ENCODE measurements around the gene CTDP1. TPM values are rescaled to one million over a fixed set of nuclear protein-coding genes. Genes with fewer than 3 reads are reported as not detected.
"Not testable (repeated sequence)": the region's sequence is repeated elsewhere in the genome, so short reads cannot be mapped to it uniquely, and the experiment has no call there.

CTDP1 gene
- total and polyA plus RNA-seq, 2 experiments from 2014 or later = 23.3 to 30.2 TPM

DNA sequence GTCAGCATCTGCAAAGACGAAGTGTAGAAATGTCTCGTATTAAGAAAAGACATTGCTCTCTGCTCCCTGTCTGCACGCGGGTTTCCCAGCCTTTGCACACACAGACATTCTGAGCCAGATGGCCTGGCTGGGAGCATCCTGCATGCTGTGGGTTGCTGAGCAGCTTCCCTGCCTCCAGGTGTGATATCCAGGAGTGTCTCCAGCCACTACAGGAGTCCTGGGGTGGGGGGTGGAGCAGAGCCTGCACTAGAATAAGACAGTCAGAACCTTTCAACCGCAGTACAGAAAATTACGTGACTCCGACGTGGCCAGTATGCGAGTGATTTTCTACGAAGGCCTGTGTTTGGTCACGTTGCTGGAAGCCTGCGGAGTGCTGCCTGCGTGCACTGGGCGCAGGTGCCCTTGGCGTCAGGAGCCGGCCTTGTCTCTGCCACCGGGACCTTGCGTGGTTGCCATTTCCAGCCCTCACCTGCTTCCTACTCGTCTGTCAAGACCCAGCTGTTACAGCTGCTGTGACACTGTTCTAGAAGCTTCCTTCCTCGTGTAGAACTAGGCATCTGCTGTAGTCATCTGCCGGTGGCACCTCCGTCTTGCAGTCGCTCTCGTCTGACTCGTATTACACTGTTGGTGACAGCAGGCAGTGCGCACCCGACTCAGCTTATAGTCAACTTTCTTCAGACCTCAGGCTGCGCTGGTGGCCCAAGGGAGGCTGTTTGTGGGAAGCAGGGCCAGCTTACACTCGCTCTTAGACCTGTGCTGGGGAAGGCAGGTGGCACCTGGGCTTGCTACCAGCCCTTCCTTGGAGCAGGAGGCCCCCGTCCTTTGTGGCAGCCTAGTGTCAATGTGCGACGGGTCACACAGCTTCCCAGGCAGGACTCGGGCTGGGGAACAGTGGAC lies 11.2 kb downstream of the CTDP1 start:
- no peak overlapping the region for H3K4me3 ChIP-seq
- no peaks in the 10 kb centered on the region for H3K27me3 ChIP-seq
- no peaks in the 10 kb centered on the region for H3K9me3 ChIP-seq (ENCODE audit: low read depth)
- TF ChIP-seq, protein P1, sequence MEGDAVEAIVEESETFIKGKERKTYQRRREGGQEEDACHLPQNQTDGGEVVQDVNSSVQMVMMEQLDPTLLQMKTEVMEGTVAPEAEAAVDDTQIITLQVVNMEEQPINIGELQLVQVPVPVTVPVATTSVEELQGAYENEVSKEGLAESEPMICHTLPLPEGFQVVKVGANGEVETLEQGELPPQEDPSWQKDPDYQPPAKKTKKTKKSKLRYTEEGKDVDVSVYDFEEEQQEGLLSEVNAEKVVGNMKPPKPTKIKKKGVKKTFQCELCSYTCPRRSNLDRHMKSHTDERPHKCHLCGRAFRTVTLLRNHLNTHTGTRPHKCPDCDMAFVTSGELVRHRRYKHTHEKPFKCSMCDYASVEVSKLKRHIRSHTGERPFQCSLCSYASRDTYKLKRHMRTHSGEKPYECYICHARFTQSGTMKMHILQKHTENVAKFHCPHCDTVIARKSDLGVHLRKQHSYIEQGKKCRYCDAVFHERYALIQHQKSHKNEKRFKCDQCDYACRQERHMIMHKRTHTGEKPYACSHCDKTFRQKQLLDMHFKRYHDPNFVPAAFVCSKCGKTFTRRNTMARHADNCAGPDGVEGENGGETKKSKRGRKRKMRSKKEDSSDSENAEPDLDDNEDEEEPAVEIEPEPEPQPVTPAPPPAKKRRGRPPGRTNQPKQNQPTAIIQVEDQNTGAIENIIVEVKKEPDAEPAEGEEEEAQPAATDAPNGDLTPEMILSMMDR (IDR thresholded peaks at IDR 0.05; ENCODE audit: low read depth, low read length) = no peak
- no peak for DNase-seq (ENCODE audit: low read depth in 1 of 2, low spot score in 1 of 2)
- H3K36me3 ChIP-seq = peaks cover 3% of the 10 kb centered on the region
- no peaks in the 10 kb centered on the region for H3K4me1 ChIP-seq (ENCODE audit: low read depth)
- no peak overlapping the region for H3K27ac ChIP-seq

- Histone ChIP-seq H3K27me3 (no peaks in the 10 kb centered on the region), H3K36me3 (peaks cover 6% of the 10 kb centered on the region), H3K9me3 (ENCODE audit: low read depth) (no peaks in the 10 kb centered on the region), H3K4me3 (no peak overlapping the region), H3K4me1 (ENCODE audit: low read depth) (no peaks in the 10 kb centered on the region), H3K27ac (no peak overlapping the region)
- DNase-seq (ENCODE audit: low read depth in 1 of 2, low spot score in 1 of 2) = no peak
- TF ChIP-seq, protein P1 (IDR thresholded peaks at IDR 0.05; ENCODE audit: low read depth, low read length) = no peak
These were observed 12.5 kb downstream of the CTDP1 start for GRCh38 chr18:79692056-79692455.

GRCh38 chr18:79692886-79693285 lies 13.3 kb downstream of the CTDP1 start:
- Histone ChIP-seq H3K4me3 (no peak overlapping the region), H3K36me3 (peaks cover 9% of the 10 kb centered on the region), H3K27me3 (no peaks in the 10 kb centered on the region), H3K4me1 (ENCODE audit: low read depth) (no peaks in the 10 kb centered on the region), H3K9me3 (ENCODE audit: low read depth) (no peaks in the 10 kb centered on the region), H3K27ac (no peak overlapping the region)
- TF ChIP-seq, protein P1 (IDR thresholded peaks at IDR 0.05; ENCODE audit: low read depth, low read length) = no peak
- DNase-seq (ENCODE audit: low read depth in 1 of 2, low spot score in 1 of 2) = no peak

GRCh38 chr18:79693561-79694205 lies 14.1 kb downstream of the CTDP1 start:
- no peak for DNase-seq (ENCODE audit: low read depth in 1 of 2, low spot score in 1 of 2)
- no peak overlapping the region for H3K27ac ChIP-seq
- H3K27me3 ChIP-seq = no peaks in the 10 kb centered on the region
- no peaks in the 10 kb centered on the region for H3K4me1 ChIP-seq (ENCODE audit: low read depth)
- TF ChIP-seq, protein P1 (IDR thresholded peaks at IDR 0.05; ENCODE audit: low read depth, low read length) = no peak
- H3K4me3 ChIP-seq = no peak overlapping the region
- H3K9me3 ChIP-seq (ENCODE audit: low read depth) = no peaks in the 10 kb centered on the region
- peaks cover 13% of the 10 kb centered on the region for H3K36me3 ChIP-seq

DNA sequence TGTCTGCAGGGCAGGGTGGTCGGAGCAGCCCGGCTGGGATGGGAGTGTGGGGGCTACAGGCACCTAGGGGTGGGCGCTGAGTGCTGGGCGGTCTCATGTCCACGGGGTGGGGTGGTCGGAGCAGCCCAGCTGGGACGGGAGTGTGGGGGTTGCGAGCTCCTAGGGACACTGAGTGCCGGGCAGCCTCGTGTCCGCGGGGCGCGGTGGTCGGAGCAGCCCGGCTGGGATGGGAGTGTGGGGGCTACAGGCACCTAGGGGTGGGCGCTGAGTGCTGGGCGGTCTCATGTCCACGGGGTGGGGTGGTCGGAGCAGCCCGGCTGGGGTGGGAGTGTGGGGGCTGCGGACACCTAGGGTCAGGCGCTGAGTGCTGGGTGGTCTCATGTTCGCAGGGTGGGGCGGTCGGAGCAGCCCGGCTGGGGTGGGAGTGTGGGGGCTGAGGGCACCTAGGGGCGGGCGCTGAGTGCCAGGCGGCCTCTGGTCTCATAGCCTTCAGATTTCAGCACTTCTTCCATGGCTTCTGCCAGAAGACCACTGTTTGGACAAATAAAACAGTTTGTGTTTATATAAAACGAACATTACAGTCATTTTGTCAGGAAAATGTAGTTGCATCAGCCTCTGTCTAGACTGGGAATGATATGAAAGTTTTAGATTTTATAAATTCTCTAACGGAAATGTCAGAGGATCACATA lies 14.7 kb downstream of the CTDP1 start:
- H3K4me3 ChIP-seq; H3K4me1 ChIP-seq (ENCODE audit: low read depth); H3K27ac ChIP-seq; H3K27me3 ChIP-seq; H3K9me3 ChIP-seq (ENCODE audit: low read depth); DNase-seq (ENCODE audit: low read depth in 1 of 2, low spot score in 1 of 2): not testable (repeated sequence)
- H3K36me3 ChIP-seq = peaks cover 15% of the 10 kb centered on the region
